Measurements from ENCODE around the gene CDYL. TPM values are rescaled to one million over a fixed set of nuclear protein-coding genes. Genes with fewer than 3 reads are reported as not detected.

The CDYL gene
- polyA plus RNA-seq, 3 donors from 2014 or later, result 4.0 to 19.9 (median 13.4) TPM

DNA sequence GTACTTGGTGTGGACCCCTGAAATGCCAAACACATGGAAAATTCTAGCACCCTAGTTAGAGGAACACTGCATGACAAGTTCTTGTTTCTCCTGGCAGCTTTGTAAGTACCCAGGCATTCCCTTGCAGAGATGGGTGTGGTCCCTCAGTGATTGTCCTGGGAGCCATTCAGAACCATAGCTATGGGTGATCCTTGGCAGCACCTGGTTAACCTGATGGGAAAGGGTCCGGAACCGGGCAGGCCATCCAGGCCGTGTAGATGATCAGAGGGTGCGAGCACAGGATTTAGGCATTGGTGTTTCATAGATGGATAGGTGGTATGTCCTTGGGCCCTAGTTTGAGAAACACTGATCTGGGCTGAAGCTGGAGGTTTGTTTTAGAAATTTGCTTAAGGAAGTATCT, 131.9 kb downstream of the CDYL start:
- peak overlapping the region; percentile 72 to 89 (median 81) for H3K4me3 Mint-ChIP-seq
- no peaks in the 10 kb centered on the region for H3K9me3 Mint-ChIP-seq
- peaks cover 4 to 15% (median 9%) of the 10 kb centered on the region in 3 donors for H3K36me3 Mint-ChIP-seq
- peaks cover 47 to 63% of the 10 kb centered on the region in 2 donors for H3K4me1 Mint-ChIP-seq
- peaks cover 0 to 8% (median 3%) of the 10 kb centered on the region in 3 donors for H3K27me3 Mint-ChIP-seq (ENCODE audit: low read depth in 3 of 3)
- DNase-seq, result no peak
- H3K27ac Mint-ChIP-seq, result peak overlapping the region; percentile 63 to 93 (median 80)

DNA sequence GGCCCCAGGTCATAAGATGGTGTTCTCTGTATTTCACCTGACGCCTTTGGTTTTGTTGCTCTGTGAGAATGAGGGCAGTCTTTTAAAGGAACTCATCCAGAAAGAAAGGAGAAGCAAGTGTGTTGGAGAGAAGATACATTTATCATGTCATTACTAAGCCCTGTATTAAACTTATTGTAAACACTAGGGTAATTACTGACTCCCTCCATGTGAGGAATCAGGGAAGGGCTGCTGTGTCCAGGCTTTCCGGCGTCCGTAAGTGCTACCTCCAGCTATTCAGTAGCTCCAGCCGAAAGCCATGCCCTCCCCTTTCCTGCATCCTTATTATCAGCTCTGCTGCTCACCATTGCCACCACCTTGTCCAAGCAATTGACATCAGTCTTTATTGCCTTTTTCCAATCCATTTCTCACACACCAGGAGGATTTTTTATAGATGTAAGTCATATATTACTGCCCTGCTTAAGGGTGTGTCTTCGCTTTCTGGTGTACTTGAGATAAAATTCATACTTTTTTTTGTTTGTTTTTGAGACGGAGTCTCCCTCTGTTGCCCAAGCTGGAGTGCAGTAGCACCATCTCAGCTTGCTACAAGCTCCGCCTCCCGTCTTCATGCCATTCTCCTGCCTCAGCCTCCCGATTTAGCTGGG, 133.0 kb downstream of the CDYL start:
- peak overlapping the region in 4 of 6 donors; percentile 27 to 87 (median 68) for H3K27ac Mint-ChIP-seq
- peaks cover 4 to 12% (median 9%) of the 10 kb centered on the region in 3 donors for H3K36me3 Mint-ChIP-seq
- peaks cover 57 to 74% of the 10 kb centered on the region in 2 donors for H3K4me1 Mint-ChIP-seq
- H3K4me3 Mint-ChIP-seq, result peak overlapping the region in 2 of 5 donors; percentile 28 to 30
- H3K9me3 Mint-ChIP-seq, result no peaks in the 10 kb centered on the region
- peaks cover 0 to 8% (median 3%) of the 10 kb centered on the region in 3 donors for H3K27me3 Mint-ChIP-seq (ENCODE audit: low read depth in 3 of 3)
- no peak for DNase-seq

DNA sequence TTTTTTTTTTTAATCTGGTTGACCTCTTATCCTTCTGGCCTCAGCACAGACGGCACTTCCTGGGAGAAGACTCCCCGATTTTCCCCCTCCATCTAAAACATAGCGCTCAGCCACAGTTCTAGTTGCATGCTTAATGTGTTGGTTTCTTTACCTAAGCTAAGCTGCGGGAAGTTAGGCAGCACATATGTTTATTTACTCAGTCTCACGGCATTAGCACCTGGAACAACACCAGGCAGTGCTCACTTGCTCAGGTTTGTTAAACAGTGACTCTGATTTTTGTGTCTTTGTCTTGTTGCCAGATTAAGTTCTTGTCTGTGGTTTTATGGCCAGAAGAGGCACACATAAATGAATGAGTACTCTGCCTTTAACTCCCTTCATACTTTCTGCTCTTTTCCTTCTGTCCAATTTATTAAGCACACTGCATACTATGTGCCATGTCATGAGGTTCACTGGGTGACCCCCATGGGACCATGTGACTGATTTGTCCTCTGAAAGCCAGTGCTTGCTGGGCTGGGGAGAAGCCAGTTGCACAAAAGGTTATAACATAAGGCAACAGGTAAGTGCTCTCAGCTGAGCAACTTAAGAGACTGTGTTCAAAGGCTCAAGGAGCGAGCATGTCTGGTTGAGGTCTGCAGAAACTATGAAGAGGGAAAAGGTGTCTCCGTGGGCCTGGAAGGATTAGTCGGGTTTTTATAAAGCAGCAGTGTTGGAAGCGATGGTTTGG, 134.0 kb downstream of the CDYL start:
- H3K36me3 Mint-ChIP-seq, result peaks cover 4 to 9% (median 8%) of the 10 kb centered on the region in 3 donors
- H3K9me3 Mint-ChIP-seq, result no peaks in the 10 kb centered on the region
- H3K4me3 Mint-ChIP-seq, result no peak overlapping the region
- peaks cover 0 to 3% (median 0%) of the 10 kb centered on the region in 3 donors for H3K27me3 Mint-ChIP-seq (ENCODE audit: low read depth in 3 of 3)
- H3K4me1 Mint-ChIP-seq, result peaks cover 68 to 78% of the 10 kb centered on the region in 2 donors
- H3K27ac Mint-ChIP-seq, result peak overlapping the region in 2 of 6 donors; percentile 23 to 37
- no peak for DNase-seq

DNA sequence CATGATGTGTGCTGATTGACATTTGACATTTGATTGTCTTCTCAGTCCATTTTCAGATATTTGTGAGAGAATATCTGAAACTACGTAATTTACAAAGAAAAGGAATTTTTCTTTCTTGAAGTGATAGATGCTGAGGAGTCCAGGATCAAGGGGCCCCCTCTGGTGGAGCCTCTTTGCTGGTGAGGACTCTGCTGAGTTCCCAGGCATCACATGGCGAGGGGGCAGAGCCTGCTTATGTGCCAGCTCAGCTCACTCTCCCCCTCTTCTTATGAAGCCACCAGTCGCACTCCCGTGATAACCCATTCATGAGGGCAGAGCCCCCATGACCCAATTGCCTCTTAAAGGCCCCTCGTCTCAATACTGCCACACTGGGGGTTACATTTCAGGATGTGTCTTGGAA, 136.4 kb downstream of the CDYL start:
- Mint-ChIP-seq H3K36me3 (peaks cover 4 to 9% (median 8%) of the 10 kb centered on the region in 3 donors), H3K27ac (no peak overlapping the region), H3K4me1 (peaks cover 68 to 77% of the 10 kb centered on the region in 2 donors)

DNA sequence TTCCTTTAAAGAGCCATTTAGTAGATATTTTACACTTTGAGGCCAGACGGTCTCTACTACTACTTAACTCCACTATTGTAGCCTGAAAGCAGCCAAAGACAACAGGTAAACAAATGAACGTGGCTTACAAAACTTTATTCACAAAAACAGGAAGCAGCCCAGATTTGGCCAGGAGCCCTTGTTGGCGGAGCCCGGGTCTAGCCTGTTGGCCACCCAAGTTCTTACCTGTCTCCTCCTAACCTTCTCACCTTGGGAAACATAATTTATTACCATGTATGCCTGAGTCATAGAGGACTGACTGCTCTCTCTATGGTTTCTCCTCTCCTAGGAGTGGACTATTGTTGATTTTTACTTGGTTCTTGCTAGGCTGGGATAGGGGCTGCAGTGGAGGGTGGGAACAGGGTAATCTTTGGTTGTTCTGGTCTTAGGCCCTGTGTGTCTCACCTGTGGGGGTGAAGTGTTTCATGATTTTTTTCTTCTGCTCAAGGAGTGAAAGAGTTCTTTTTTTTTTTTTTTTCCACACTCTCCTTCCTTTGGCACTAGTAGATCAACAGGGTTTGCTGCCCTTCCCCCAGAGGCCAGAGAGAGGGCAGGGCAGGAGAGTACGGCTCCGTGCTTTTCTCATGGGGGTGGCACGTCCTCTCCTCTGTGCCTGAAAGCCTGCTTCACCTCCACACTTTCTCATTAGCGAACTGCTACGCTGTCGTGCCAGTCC, 137.7 kb downstream of the CDYL start:
- Mint-ChIP-seq H3K4me3 (peak overlapping the region; percentile 28 to 71 (median 59)), H3K9me3 (no peaks in the 10 kb centered on the region), H3K36me3 (peaks cover 4 to 9% (median 6%) of the 10 kb centered on the region in 3 donors), H3K27me3 (ENCODE audit: low read depth in 3 of 3) (peaks cover 0 to 3% (median 0%) of the 10 kb centered on the region in 3 donors), H3K4me1 (peaks cover 68 to 77% of the 10 kb centered on the region in 2 donors), H3K27ac (peak overlapping the region; percentile 54 to 86 (median 77))
- no peak for DNase-seq

More for the DNA sequence above, 136.4 kb downstream of the CDYL start:
- Mint-ChIP-seq H3K27me3 (ENCODE audit: low read depth in 3 of 3) (peaks cover 0 to 3% (median 0%) of the 10 kb centered on the region in 3 donors), H3K9me3 (no peaks in the 10 kb centered on the region), H3K4me3 (no peak overlapping the region)
- no peak for DNase-seq

DNA sequence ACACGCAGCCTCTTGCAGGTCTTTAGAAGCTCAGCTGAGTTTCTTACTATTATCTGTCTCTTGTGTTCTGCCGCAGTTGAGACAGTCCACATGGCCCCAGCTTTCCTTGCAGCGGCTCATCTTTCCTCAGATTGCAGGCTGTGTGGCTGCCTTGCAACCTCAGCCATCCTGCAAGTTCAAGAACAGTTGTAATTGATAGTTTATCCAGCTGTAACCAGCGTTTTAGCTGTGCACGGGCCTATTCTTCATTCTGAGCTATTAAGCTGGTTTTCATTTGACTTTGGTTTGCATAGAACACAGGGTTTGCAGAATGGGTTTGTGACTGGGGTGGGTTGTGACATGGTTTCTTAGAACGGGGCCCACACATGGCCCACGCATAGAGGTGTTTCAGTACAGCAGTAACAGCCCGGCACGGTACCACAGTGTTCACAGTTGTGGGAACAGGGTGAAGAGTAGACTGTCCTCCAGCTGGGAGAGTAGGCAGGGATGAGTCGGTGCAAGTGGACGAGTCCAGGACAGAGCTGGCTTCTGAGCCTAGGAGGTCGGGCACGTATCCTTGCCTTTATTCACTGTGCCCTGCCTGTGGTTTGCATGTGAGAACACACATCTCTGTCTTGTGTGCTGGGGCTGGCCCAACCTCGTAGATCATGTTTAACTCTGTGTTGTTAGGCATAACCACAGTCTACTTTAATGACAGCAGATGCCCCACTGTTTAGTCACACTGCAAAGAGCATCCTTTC, 138.4 kb downstream of the CDYL start:
- DNase-seq, result peak; percentile 26 to 42 (median 38)
- H3K36me3 Mint-ChIP-seq, result peaks cover 4 to 9% (median 5%) of the 10 kb centered on the region in 3 donors
- peak overlapping the region; percentile 54 to 86 (median 77) for H3K27ac Mint-ChIP-seq

DNA sequence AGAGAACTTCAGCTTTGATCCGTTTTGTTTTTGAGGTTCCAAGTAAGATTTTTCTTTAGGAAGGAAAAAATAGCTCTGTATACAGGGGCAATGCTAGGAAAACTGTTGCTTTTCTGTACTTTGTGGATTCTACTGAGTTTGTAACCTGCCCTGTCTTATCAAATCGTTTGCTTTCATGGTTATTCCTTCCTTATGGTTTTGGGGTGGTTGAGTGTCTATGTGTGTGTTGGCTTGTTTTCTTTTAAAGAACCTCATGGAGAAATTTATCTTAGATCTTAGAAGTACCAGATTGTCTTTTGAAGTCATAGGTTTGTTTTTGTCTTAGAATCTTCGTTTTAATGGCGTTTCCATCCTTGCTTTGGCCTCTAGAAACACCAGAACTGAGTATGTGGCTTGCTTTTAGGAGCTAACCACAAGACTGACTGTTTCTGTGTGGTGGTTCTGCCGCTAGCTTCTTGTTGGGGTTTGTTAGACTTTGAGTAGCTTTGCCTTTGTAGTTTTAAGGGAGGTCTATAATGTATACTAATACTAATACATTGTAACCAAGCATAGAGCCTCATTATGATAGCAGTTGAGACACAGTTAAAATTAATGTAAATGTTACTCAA, 140.9 kb downstream of the CDYL start:
- DNase-seq, result no peak

More for the DNA sequence above, 138.4 kb downstream of the CDYL start:
- Mint-ChIP-seq H3K9me3 (no peaks in the 10 kb centered on the region), H3K4me3 (peak overlapping the region; percentile 28 to 71 (median 59)), H3K27me3 (ENCODE audit: low read depth in 3 of 3) (peaks cover 0 to 3% (median 0%) of the 10 kb centered on the region in 3 donors), H3K4me1 (peaks cover 66 to 75% of the 10 kb centered on the region in 2 donors)

DNA sequence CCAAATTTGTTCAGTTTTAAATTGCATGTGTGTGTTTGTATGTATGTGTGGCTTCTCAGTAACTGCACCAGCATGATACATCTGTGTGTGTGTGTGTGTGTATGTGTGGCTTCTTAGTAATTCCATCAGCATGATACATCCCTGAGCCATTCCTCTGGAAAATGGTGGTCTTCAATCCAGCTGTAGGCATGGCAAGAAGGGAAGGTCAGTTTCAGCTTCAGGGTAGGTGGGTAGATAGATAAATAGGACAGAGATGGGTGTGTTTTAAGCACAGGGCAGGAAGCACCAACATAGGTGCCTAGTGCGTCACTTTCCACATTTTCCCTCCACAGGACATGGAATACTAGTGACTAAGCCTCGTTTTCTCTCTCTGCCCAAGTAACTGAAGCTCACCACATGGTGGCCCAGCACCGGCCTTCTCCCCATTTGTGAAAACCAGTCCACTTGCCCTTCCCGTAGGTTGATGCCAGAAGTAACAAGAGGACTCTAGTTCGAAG, 144.8 kb downstream of the CDYL start:
- H3K9me3 Mint-ChIP-seq, result no peaks in the 10 kb centered on the region
- peaks cover 62 to 66% of the 10 kb centered on the region in 2 donors for H3K4me1 Mint-ChIP-seq
- peaks cover 0 to 8% (median 0%) of the 10 kb centered on the region in 3 donors for H3K36me3 Mint-ChIP-seq
- peak overlapping the region in 1 of 6 donors; percentile 51 for H3K27ac Mint-ChIP-seq
- DNase-seq, result no peak
- H3K4me3 Mint-ChIP-seq, result no peak overlapping the region
- peaks cover 0 to 4% (median 0%) of the 10 kb centered on the region in 3 donors for H3K27me3 Mint-ChIP-seq (ENCODE audit: low read depth in 3 of 3)

More for the DNA sequence above, 140.9 kb downstream of the CDYL start:
- no peaks in the 10 kb centered on the region for H3K36me3 Mint-ChIP-seq
- H3K4me3 Mint-ChIP-seq, result peak overlapping the region in 3 of 5 donors; percentile 4 to 19 (median 10)
- H3K4me1 Mint-ChIP-seq, result peaks cover 64 to 69% of the 10 kb centered on the region in 2 donors
- no peaks in the 10 kb centered on the region for H3K9me3 Mint-ChIP-seq
- H3K27ac Mint-ChIP-seq, result peak overlapping the region; percentile 3 to 70 (median 63)
- H3K27me3 Mint-ChIP-seq (ENCODE audit: low read depth in 3 of 3), result peaks cover 0 to 1% (median 0%) of the 10 kb centered on the region in 3 donors

DNA sequence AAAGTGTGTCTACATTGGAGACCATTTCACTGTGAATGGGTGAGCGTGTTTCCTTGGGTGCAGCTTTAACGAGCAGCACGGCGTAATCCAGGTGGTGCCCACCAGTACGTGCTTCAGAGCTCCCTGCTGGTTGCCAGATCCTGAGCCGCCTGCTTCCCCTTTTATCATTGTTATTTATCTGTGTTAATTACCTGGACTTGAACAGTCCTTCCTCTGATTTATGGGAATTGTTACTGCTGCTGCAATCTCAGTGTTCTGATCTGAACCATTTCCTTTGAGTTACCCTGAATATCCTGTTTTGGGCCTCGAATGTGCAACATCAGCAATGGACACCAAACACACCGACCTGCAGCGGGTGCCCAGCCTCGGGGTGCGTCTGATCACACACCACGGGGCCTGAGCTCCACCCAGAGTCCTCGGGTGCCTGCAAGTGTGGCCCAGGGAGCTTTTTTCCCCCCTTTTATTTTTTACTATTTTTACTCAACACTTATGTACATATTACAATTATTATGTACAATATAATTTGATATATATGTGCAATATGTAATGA, 146.4 kb downstream of the CDYL start:
- peaks cover 0 to 4% (median 0%) of the 10 kb centered on the region in 3 donors for H3K27me3 Mint-ChIP-seq (ENCODE audit: low read depth in 3 of 3)
- H3K9me3 Mint-ChIP-seq, result no peaks in the 10 kb centered on the region
- peaks cover 53 to 63% of the 10 kb centered on the region in 2 donors for H3K4me1 Mint-ChIP-seq
- peaks cover 0 to 8% (median 0%) of the 10 kb centered on the region in 3 donors for H3K36me3 Mint-ChIP-seq
- DNase-seq, result no peak
- H3K27ac Mint-ChIP-seq, result no peak overlapping the region
- H3K4me3 Mint-ChIP-seq, result no peak overlapping the region

DNA sequence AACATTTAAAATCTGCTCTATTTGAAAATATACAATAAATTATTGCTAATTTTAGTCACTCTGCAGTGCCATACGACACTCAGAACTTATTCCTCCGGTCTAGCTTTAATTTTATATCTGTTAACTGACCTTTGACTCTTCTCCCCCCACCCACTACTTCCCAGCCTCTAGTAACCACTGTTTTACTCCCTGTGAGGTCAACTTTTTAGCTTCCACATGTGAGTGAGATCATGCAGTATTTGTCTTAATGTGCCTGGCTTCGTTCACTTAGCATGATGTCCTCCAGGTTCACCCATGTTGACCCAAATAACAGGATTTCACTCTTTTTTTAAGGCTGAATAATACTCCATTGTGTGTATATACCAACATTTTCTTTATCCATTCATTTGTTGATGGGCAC, 146.9 kb downstream of the CDYL start:
- DNase-seq, result no peak
- H3K27me3 Mint-ChIP-seq (ENCODE audit: low read depth in 3 of 3), result peaks cover 0 to 4% (median 0%) of the 10 kb centered on the region in 3 donors
- no peak overlapping the region for H3K4me3 Mint-ChIP-seq
- peaks cover 52 to 63% of the 10 kb centered on the region in 2 donors for H3K4me1 Mint-ChIP-seq
- peaks cover 0 to 8% (median 0%) of the 10 kb centered on the region in 3 donors for H3K36me3 Mint-ChIP-seq
- H3K27ac Mint-ChIP-seq, result no peak overlapping the region
- H3K9me3 Mint-ChIP-seq, result no peaks in the 10 kb centered on the region

DNA sequence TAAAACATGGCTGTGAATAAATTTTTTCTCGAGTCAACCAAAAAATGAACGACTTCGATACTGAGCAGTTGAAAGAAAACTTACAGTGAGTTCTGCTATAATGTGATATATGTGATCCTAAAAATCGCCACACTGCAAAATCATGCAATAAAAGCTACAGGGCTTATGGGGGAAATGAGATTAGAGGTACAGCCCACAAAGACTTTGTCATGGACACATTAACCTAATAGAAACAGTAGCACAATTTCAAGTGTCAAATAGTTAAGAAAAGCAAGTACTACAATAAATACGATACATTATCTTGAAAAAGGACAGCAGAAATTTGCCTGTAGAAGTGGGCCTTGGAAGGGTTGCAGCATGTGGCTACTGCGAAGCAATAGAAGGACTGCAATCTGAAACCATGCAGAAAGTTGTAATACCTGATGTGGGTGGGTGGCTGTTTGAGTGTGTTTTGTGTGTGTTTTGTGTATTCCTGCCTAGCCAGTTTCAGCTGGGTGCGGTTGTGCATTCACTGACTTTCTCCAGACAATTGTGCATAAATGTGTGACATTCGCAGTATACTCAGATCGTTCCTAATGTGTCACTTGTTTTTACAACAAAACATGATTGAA, 148.6 kb downstream of the CDYL start:
- Mint-ChIP-seq H3K27me3 (ENCODE audit: low read depth in 3 of 3) (peaks cover 0 to 4% (median 0%) of the 10 kb centered on the region in 3 donors), H3K4me3 (no peak overlapping the region), H3K27ac (no peak overlapping the region), H3K9me3 (no peaks in the 10 kb centered on the region), H3K4me1 (peaks cover 58 to 67% of the 10 kb centered on the region in 2 donors), H3K36me3 (peaks cover 0 to 8% (median 0%) of the 10 kb centered on the region in 3 donors)
- no peak for DNase-seq

DNA sequence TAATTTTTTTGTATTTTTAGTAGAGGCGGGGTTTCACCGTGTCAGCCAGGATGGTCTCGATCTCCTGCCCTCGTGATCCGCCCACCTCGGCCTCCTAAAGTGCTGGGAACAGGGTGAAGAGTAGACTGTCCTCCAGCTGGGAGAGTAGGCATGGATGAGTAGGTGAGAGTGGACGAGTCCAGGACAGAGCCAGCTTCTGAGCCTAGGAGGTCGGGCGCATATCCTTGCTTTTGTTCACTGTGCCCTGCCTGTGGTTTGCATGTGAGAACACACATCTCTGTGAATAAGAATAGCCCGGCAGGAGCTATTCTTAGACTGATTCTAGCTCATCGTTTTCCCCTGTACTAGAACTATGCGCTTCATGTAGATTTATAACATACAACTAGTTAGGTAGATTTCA, 149.4 kb downstream of the CDYL start:
- no peak for DNase-seq
- Mint-ChIP-seq H3K27ac (peak overlapping the region in 1 of 6 donors; percentile 16), H3K4me3 (no peak overlapping the region), H3K9me3 (no peaks in the 10 kb centered on the region), H3K27me3 (ENCODE audit: low read depth in 3 of 3) (peaks cover 0 to 4% (median 0%) of the 10 kb centered on the region in 3 donors), H3K4me1 (peaks cover 67 to 75% of the 10 kb centered on the region in 2 donors), H3K36me3 (peaks cover 0 to 8% (median 0%) of the 10 kb centered on the region in 3 donors)

Measured in immature natural killer cell (primary cell).